VCaP (cell line): Measurements from ENCODE around the gene ATP5F1B.

ENCODE experiments used
- H3K27ac ChIP-seq: fragments of 450-650 bp; 2 replicates; pipeline ENCODE4 v1.5.1; 2017
- TF ChIP-seq, protein P1 (sequence below): fragments of 450-650 bp; conservative IDR thresholded peaks from 2 replicates; pipeline ENCODE4 v1.5.1; 2017; ENCODE audit warnings: mild to moderate bottlenecking, moderate library complexity

ATP5F1B gene

DNA sequence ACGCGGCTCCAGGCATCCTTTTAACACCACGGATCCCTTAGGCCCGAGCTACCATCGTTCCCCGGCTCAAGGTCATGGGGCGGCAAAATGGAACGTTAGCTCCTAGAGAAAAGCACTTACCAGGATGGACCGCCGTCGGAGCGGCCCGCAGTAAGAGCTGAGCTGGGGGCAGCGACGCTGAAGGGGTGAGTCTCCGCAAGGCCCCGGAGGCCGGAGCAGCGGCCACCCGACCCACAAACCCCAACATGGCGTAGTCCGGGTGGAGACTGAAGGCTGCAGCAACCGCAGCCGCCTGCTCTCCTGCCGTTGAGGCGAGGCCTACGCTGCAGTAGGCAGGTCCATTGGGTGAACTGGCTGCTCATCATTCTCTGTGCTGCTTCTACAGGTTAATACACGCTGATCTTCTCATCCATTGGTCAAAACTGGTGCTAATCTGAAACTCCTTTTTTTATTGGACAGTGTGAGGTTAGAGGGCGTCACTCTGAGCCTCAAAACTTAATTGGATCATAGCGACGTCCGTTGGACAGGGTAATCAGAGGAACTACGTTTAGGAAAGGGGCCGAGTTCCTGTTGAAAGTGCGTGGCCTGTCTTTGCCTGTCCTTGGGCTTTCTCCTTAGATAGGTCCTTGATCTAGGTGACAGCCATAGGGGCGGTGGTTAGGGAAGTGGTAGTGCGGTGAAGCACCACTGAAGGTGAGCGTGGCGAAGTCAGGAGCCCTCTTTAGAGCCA is at the start of gene ATP5F1B:
TSS of gene ATP5F1B (minus strand) at position 268 of the 730 bp plus-strand sequence. CDS start at position 247, 21 bp downstream.
- TF ChIP-seq, protein P1, sequence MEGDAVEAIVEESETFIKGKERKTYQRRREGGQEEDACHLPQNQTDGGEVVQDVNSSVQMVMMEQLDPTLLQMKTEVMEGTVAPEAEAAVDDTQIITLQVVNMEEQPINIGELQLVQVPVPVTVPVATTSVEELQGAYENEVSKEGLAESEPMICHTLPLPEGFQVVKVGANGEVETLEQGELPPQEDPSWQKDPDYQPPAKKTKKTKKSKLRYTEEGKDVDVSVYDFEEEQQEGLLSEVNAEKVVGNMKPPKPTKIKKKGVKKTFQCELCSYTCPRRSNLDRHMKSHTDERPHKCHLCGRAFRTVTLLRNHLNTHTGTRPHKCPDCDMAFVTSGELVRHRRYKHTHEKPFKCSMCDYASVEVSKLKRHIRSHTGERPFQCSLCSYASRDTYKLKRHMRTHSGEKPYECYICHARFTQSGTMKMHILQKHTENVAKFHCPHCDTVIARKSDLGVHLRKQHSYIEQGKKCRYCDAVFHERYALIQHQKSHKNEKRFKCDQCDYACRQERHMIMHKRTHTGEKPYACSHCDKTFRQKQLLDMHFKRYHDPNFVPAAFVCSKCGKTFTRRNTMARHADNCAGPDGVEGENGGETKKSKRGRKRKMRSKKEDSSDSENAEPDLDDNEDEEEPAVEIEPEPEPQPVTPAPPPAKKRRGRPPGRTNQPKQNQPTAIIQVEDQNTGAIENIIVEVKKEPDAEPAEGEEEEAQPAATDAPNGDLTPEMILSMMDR = no peak
- peak within 1 kb of the TSS; percentile 97 for H3K27ac ChIP-seq

DNA sequence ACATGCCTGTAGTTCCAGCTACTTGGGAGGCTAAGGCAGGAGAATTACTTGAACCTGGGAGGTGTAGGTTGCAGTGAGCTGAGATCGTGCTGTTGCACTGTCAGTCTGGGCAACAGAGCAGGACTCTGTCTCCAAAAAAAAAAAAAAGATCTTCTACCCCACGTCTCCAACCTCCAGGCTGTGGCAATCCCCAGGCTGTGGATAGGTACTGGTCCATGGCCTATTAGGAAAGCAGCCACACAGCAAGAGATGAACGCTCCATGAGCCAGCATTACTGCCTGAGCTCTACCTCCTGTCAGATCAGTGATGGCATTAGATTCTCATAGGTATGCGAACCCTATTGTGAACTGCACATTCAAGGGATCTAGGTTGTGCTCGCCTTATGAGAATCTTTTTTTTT is 48.4 kb upstream of the ATP5F1B start:
- TF ChIP-seq, protein P1 = no peak
- no peak overlapping the region for H3K27ac ChIP-seq

DNA sequence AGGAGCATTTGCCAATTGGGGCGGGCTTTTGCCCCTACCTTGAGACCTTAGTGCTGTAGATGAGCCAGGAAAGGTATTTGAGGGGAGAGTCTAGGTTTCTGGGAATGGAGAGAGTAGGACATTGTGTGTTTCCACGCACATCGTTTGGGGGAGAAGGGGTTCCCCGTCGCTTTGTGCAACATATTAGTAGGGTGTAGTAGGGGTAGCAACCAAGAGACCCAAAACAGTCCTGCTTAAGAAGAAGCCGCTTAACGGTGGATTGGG is 43.0 kb upstream of the ATP5F1B start:
- TF ChIP-seq, protein P1 = no peak
- H3K27ac ChIP-seq = peak overlapping the region; percentile 100

DNA sequence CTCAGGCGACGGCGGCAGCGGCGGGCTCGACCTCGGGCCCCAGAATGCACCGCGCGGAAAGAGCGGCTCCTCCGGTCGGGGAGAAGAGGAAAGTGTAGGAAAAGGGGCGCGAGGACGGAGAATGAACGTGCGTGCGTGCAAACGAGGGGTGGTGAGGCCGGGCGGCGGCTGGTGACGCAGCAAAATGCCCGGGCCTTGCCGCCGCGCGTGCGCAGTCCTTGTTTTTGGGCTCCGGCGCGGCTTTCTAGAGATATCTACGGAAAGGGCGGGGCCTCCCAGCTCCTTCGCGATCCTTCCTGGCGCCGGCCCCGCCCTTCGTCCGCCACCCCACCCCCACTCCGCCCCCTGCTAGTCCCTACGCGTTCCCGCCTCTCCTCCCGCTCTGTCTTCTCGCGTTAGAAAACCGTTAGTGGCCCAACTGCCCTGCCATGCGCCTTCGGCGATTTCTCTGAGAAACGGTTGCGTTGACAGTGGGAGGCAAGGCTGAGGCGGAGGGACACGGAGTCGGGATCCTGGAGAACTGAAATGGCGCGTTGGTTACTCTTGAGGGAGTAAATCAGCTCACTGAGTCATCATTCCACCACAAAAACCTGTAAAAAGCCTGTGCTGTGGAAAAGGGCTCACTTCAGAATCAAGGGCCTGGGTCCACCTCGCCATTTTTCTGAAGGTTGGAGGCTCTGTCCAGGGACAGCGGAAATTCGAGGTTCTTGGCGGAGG is 42.5 kb upstream of the ATP5F1B start, which contains the start of gene PTGES3:
TSS of gene PTGES3 (minus strand) at position 156 of the 717 bp plus-strand sequence. CDS start 285 bp downstream, outside the sequence.
- H3K27ac ChIP-seq = peak within 1 kb of the TSS; percentile 100

DNA sequence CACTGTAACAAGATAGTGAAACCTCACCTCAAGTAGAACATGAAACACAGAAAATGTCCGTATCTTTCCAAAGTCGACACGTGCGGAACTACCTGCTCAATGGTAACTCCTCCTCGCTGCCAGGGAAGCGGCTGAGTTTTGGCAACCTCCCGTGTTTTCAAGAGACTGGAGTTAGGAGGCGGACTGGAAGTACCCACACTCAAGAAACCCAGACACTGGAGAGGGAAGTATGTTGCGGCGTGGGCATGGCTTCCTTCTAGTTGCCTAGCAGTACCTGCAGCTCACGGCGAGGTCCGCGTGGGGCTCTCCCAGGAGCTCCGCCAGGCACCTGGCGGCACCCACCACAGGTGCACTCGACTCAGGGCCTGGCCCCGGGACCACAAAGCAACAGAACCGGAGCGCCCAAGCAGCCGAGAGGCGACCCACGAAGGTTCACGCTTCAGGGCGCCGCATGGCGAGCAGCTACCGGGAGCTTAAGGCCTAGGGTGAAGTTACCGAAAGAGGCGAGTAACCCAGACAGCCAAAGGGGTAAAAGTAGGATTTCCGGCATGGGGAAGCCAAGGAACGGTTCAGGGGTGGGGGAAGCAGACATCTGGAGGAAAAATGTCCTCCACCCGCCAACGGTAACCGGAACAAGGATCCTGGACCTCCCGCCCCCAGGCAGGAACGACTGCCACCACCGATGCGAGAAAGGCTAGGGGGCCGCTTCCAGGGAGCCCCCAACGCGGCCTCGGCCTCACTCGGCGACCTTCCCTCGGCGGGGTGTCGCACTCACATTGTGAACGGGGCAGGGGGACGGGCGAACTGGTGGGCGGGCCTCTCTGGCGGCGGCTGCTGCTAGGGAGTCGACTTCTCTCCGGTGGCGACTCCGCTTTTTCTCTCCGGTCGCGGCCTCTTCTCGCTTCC is 41.7 kb upstream of the ATP5F1B start:
- TF ChIP-seq, protein P1 = no peak
- H3K27ac ChIP-seq = peak overlapping the region; percentile 100

More for the DNA sequence above, 42.5 kb upstream of the ATP5F1B start, which contains the start of gene PTGES3:
- TF ChIP-seq, protein P1 = no peak

DNA sequence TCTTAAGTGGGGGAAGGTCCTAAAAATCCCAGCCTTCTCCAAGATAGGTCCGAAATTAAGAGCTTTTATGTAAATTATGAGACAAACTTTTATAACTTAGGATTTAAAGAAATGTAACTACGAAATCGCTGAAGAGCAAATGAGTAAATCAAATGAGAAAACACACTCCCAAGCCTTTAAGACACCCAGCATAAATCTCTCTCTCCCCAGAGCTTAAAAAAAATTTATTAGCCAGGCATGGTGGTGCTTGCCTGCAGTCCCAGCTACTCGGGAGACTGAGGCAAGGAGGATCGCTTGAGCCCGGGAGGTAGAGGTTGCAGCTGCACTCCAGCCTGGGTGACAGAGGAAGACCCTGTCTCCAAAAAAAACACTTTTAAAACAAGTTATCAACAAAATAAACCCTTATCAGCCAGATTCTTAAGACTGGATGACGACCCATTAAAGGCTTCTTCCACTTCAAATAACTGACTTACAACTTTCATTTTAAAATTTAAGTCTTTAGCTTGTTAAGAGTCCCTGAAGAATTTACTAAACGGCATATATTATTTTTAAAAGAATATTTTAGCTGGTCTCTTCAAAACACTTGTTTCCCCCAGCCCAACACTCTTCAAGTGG is 39.1 kb upstream of the ATP5F1B start:
- TF ChIP-seq, protein P1 = no peak
- peak overlapping the region; percentile 100 for H3K27ac ChIP-seq
